Ecto neural progenitor cell (in vitro differentiated cells): ENCODE measurements around the gene USH2A.
A peak's percentile ranks its signal among the peaks of the same experiment; 100 is the strongest.

Experiments
- DNase-seq: peaks from one replicate; pipeline ENCODE4 v3.0.0-alpha.2; 2018; ENCODE audit warnings: low spot score

The USH2A gene

GRCh38 chr1:215777370-215777925 lies 645.8 kb downstream of the USH2A start:
- no peak for DNase-seq

- no peak for DNase-seq
Measured at GRCh38 chr1:215776336-215776735, 646.9 kb downstream of the USH2A start.

- no peak for DNase-seq
Measured at GRCh38 chr1:215772151-215772550, 651.1 kb downstream of the USH2A start.

GRCh38 chr1:215768303-215768702 lies 654.9 kb downstream of the USH2A start:
- DNase-seq: no peak

DNA sequence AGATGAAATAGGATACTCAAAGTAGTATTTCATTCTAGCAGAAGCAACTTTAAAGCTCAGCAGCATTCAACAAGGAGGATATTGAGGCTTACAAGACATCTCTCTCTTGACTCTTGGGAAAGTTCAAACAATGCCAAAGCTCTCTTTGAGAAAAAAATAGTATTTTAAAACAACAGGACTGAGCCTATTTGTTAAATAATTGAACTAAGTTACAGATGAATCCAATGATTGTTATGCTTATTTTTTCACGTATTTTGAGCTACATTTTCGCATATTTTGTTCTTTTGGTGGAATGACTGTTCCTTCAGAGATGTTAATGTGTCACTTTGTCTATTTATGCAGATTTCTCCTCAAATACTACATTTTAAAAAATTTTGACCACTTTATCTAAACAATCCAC lies 655.5 kb downstream of the USH2A start:
- no peak for DNase-seq

DNA sequence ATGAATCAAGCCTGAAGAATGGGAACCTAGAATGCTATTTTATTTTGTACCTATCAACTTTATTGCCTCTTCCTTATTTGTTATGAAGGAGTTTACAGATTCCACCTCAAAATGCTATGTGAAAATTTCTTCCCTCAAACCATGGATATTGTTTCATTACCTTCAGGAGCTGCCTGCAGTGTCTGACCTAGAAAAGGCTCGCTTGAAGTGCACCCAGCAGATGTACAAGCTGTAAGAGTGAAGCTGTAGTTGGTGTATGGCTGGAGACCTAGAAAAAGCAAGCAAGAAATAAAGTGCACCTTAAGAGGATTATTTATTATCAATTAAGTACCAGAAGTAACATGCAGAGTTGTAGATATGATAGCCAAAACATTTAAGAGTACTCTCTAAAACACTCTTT lies 656.7 kb downstream of the USH2A start:
- DNase-seq: no peak

DNA sequence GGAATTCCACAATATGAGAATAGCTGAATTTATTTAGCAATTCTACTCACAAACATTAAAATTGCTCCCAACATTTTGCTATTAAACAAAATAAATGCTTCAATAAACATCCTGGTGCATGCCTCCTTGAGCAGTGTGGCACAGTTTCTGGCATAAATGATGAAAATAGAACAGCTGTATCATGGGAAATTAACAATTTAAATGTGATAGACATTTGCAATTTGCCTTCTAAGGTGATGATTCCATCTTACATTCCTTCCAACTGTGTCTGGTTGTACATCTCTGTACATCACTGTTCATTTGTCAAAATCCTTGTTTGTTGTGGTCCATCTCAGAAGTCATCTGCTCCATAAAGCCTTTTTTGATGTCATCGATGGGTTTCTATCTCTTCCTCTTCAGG lies 657.4 kb downstream of the USH2A start:
- no peak for DNase-seq

DNA sequence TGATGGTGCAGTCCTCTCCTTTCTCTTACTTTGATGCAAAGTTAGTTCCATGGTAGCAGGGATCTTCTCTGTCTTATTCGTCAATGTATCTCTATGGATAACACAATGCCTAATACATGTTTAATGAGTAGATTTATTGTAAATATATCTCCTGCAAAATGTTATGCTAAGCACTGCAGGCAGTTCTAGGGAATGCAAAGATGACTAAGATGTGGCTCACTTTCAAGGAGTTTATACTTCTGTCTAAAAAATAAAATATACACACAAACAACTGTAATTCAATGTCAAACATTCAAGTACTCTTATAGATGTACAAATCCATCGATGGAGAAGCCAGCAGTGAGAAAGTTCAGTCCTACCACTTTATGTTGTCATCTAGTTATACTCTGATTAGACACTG lies 661.8 kb downstream of the USH2A start:
- no peak for DNase-seq

DNA sequence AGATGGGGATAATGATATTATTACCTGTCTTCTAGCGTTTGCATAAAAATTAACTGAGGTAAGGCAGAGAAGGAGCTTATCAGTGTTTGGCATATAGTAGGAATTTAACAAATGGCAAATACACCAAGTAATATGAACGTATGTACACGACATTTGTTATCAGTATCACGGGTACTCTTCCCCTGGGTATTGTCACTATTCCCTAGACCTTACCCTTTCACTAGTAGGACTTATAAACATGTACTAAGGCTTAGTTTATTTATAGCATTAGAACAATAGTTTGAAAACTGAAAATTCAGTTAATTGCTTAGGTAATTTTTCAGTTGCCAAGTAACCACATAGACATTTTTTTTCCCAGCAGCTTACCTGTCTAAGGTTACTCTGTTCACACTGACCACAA lies 669.1 kb downstream of the USH2A start:
- no peak for DNase-seq

GRCh38 chr1:215749414-215749813 lies 673.8 kb downstream of the USH2A start:
- DNase-seq: no peak

DNA sequence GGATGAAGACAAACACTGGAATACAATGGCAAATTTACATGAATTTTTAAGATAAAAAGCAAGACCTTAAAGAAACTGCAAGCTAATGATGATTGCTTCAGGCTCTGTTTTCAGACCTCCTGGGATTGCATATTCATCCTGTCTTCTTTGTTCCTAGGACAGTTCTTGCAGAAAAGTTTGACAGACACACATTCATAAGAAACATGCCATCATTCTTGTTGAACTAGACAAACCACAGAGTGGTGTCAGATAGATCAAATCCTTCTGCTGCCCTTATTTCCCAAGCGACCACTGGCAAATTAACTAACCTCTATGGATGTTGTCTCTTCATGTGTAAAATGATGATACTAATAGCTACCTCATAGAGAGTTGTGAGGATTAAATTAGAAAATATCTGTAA lies 674.8 kb downstream of the USH2A start:
- no peak for DNase-seq

DNA sequence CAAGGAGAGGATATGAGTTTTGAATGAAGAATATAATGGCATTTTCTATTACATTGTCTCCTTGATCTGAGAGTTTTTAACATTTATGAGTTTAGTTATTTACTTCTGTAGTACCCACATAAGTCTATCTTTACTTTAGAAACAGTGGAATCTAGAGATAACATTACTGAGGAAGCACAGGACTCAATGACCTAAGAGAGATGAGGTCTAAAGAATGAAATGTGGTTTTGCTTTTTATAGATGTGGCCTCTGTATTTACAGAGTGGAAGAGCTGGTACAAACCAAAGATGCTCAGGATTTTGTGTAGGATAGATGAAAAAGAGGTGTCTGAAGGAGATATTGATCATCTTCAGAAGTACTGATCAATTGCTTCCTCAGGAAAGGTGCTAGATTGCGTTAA lies 678.8 kb downstream of the USH2A start:
- DNase-seq: no peak

GRCh38 chr1:215739025-215739424 lies 684.2 kb downstream of the USH2A start:
- no peak for DNase-seq

DNA sequence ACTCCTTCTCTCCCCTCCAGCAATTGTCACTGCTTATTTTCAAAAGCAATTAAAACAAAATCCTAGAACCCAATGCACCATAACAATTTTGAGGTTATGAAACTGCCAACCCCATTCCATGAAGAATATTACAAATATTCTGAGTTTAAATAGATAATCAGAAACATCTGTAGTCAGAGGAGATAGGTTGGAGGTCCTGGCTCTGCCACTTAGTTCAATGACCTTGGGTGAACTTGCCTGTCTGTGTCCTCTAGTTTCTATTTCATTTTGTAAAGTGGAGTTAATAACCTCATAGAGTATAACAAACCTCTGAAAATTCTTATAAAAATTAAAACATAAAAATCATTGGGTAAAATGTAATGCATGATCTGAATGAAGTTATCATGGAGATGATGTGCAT lies 691.5 kb downstream of the USH2A start:
- DNase-seq: no peak

DNA sequence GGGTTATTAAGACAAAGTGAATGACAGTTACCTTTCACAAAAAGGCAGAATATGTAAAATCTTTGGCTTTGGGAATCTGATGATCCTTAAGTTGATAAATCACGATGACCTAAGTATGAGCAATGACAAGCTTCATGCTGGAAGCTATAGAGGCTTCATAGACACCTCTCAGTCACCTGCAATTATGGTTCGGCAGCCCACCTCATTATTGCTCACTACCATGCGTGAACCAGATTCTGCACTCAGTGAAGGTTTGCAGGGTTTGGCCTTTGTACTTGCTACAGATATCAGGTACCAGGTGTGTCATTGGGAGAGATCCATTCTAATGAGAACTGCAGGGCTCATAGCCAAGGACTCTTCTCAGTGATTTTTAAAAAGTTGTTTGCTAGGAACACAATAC lies 692.6 kb downstream of the USH2A start:
- no peak for DNase-seq

GRCh38 chr1:215728169-215728568 lies 695.1 kb downstream of the USH2A start:
- no peak for DNase-seq

DNA sequence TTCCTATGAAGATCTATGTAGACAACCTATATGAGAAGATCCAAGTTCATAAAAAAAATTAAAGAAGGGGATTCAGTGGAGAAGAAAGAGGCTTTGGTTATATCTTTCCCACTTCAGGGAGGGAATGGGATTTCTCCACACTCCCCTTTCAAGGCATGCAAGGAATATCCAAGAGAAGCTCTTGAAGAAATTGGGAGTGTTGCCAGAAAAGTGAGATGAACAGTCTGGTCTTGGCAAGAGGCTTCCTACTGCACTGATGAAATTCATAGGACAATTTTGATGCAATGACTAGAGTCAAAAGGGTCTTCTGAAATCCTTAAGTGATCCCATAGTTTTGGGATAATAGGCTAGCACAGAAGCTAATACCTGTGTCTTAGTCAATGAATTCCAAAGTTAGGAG lies 703.1 kb downstream of the USH2A start:
- DNase-seq: no peak

DNA sequence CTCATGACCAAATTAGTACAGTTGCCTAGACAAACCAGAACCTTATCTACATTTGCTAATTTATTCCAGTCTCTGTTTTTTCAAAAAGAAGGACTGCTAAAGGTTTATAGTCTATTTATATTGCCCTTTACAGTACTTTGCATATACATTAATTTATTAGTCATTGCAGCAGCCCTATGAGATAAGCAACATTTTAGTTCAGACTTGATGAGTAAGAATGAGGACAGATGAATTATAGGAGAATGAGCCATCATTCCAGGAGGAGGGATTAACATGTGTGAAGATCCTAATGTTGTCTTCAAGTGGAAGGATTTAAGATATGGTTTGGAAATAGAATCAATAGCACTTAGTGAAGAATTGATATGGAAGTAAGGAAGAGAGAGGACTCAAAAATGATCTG lies 703.7 kb downstream of the USH2A start:
- no peak for DNase-seq

GRCh38 chr1:215718575-215719287 lies 704.5 kb downstream of the USH2A start:
- DNase-seq: no peak

DNA sequence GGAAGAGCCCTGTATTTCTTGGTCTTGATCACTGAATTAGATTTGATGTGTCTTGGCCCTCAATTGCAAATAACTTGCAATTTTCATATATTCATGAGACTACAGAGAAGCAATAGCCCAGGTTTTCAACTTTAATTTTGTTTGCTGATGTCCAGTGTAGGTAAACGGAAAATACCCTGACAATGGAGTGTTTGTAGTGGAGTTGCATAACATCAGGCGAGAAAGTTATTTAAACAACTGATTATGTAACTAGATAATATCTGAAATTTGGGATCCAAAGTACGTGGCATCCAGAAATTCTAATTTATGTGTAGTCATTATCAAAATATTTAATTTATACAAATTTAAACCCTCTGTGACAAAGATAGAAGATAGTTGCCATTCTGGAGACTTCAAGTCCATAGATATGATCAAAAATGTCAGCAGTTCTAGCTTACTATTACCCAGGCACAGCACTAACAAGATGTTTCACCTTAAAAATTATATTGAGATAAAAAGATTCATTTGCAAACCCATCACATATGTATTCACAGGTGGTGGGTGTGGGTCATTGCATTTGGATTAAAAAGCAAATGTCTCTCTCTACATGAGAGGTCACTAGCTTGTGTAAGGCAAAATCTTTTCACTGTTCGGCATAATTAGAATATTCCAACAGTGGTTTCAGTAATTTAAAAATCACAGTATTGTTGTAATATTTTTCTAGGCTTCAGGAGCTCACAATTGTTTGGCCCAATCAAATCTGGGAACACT lies 705.4 kb downstream of the USH2A start:
- no peak for DNase-seq

DNA sequence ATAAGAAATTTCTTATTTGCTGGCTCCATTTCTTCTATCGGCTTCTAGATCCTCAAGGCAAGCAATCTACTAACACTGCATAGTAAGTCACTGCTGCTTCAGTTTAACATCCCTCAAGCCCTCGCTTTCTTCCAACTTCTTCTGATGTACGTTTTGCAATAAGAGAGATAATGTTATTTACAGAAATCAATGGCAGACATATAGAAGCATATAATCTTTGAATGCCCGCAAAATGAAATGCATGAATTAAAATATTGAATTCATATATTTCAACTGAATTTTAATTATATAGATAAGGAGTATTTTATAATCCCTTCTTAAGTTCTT lies 712.4 kb downstream of the USH2A start:
- DNase-seq: no peak

GRCh38 chr1:215710036-215710898 lies 713.0 kb downstream of the USH2A start:
- peak; percentile 50 for DNase-seq
